ENCODE results near the gene PPARG.

PPARG gene

DNA sequence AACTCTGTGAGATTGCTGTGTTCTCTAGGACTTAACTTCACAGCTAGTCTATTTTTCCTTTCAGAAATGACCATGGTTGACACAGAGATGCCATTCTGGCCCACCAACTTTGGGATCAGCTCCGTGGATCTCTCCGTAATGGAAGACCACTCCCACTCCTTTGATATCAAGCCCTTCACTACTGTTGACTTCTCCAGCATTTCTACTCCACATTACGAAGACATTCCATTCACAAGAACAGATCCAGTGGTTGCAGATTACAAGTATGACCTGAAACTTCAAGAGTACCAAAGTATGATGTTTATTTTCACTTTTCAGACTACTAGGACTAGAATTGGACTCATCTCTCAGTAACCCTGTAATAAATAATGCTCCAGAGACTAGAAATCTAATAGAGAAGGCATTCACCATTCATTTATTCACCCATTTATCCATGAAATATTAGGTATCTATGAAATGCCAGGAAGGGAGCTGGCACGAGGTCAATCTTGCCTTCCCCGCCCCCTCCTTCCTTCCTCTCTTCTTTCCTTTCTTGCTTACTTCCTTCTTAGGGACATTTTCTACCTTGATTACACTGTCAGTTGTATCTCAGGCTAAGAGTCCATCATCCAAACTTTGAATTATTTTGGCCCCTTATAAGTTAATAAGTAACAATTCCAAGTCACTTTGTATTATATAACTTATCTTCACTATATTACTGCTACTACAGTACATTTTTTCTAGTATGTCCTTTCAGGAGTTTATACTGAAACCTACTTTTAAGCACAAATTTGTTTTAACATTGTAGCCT is 91.0 kb downstream of the PPARG start:
- no peak for TF ChIP-seq SPI1 (IDR thresholded peaks at IDR 0.05; ENCODE audit: borderline replicate concordance, low read depth)
- TF ChIP-seq GABPA (IDR thresholded peaks at IDR 0.05; ENCODE audit: low read depth): no peak
- TF ChIP-seq REST (IDR thresholded peaks at IDR 0.05; ENCODE audit: insufficient replicate concordance, low read depth): no peak
- no peak for TF ChIP-seq POLR2AphosphoS5 (IDR thresholded peaks at IDR 0.05; ENCODE audit: low read depth)
- no peak overlapping the region for H3K27ac ChIP-seq (replicated peaks)
- no peak overlapping the region for H3K4me3 ChIP-seq (replicated peaks; ENCODE audit: insufficient read depth, low read length)

GRCh38 chr3:12380461-12380860 is 91.6 kb downstream of the PPARG start:
- TF ChIP-seq SPI1 (IDR thresholded peaks at IDR 0.05; ENCODE audit: borderline replicate concordance, low read depth): no peak
- TF ChIP-seq, protein P1, sequence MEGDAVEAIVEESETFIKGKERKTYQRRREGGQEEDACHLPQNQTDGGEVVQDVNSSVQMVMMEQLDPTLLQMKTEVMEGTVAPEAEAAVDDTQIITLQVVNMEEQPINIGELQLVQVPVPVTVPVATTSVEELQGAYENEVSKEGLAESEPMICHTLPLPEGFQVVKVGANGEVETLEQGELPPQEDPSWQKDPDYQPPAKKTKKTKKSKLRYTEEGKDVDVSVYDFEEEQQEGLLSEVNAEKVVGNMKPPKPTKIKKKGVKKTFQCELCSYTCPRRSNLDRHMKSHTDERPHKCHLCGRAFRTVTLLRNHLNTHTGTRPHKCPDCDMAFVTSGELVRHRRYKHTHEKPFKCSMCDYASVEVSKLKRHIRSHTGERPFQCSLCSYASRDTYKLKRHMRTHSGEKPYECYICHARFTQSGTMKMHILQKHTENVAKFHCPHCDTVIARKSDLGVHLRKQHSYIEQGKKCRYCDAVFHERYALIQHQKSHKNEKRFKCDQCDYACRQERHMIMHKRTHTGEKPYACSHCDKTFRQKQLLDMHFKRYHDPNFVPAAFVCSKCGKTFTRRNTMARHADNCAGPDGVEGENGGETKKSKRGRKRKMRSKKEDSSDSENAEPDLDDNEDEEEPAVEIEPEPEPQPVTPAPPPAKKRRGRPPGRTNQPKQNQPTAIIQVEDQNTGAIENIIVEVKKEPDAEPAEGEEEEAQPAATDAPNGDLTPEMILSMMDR (IDR thresholded peaks at IDR 0.05; ENCODE audit: insufficient read depth, low read length): no peak
- TF ChIP-seq GABPA (IDR thresholded peaks at IDR 0.05; ENCODE audit: low read depth): no peak
- TF ChIP-seq REST (IDR thresholded peaks at IDR 0.05; ENCODE audit: insufficient replicate concordance, low read depth): no peak
- no peak for TF ChIP-seq POLR2AphosphoS5 (IDR thresholded peaks at IDR 0.05; ENCODE audit: low read depth)
- H3K27me3 ChIP-seq (ENCODE audit: insufficient read depth, poor library complexity, severe bottlenecking): no peaks in the 10 kb centered on the region
- no peak overlapping the region for H3K27ac ChIP-seq (replicated peaks)
- no peak overlapping the region for H3K4me3 ChIP-seq (replicated peaks; ENCODE audit: insufficient read depth, low read length)
- DNase-seq (ENCODE audit: low read depth in 1 of 2, low spot score in 1 of 2): no peak

More for the DNA sequence above, 91.0 kb downstream of the PPARG start:
- DNase-seq (ENCODE audit: low read depth in 1 of 2, low spot score in 1 of 2): no peak
- H3K27me3 ChIP-seq (ENCODE audit: insufficient read depth, poor library complexity, severe bottlenecking): no peaks in the 10 kb centered on the region

- Histone ChIP-seq H3K27me3 (ENCODE audit: insufficient read depth, poor library complexity, severe bottlenecking) (no peaks in the 10 kb centered on the region), H3K27ac (replicated peaks) (no peak overlapping the region), H3K4me3 (replicated peaks; ENCODE audit: insufficient read depth, low read length) (no peak overlapping the region)
- no peak for DNase-seq (ENCODE audit: low read depth in 1 of 2, low spot score in 1 of 2)
- TF ChIP-seq, protein P1 (IDR thresholded peaks at IDR 0.05; ENCODE audit: insufficient read depth, low read length): no peak
- no peak for TF ChIP-seq REST (IDR thresholded peaks at IDR 0.05; ENCODE audit: insufficient replicate concordance, low read depth)
- TF ChIP-seq SPI1 (IDR thresholded peaks at IDR 0.05; ENCODE audit: borderline replicate concordance, low read depth): no peak
- no peak for TF ChIP-seq GABPA (IDR thresholded peaks at IDR 0.05; ENCODE audit: low read depth)
- no peak for TF ChIP-seq POLR2AphosphoS5 (IDR thresholded peaks at IDR 0.05; ENCODE audit: low read depth)
Observed at GRCh38 chr3:12381199-12381598, 92.3 kb downstream of the PPARG start.
